ENCODE data around the gene ANAPC2. TPM values are rescaled to one million over a fixed set of nuclear protein-coding genes. Genes with fewer than 3 reads are reported as not detected.

Gene ANAPC2
- 10 to 100 TPM; 66.5 to 69.2 TPM for total RNA-seq
- polyA plus RNA-seq (2013, experiment 1 of 2) = 40.0 TPM
- polyA plus RNA-seq (2013, experiment 2 of 2) = 33.2 TPM
- long read RNA-seq, experiment 1, partial matches to known transcripts = 6 of 11 reads
- long read RNA-seq, experiment 1, other reads (novel, unspliced or antisense) = 2 of 11 reads
- long read RNA-seq, experiment 2, transcript ANAPC2-201 (13 exons, 2,632 nt) = major isoform, 17 of 32 reads
- long read RNA-seq, experiment 2, partial matches to known transcripts = 3 of 32 reads
- long read RNA-seq, experiment 2, other reads (novel, unspliced or antisense) = 11 of 32 reads
- long read RNA-seq, experiment 3, transcript ANAPC2-201 (13 exons, 2,632 nt) = major isoform, 5 of 10 reads
- long read RNA-seq, experiment 3, partial matches to known transcripts = 0 of 10 reads
- long read RNA-seq, experiment 3, other reads (novel, unspliced or antisense) = 5 of 10 reads
- long read RNA-seq, experiment 4, partial matches to known transcripts = 0 of 5 reads
- long read RNA-seq, experiment 4, other reads (novel, unspliced or antisense) = 2 of 5 reads

GRCh38 chr9:137188490-137189296 is at the start of gene ANAPC2, which contains the start of gene SSNA1:
TSS of gene ANAPC2 (minus strand) at chr9:137188560. CDS start at chr9:137188532, 28 bp downstream.
TSS of gene SSNA1 (plus strand) at chr9:137188676. CDS start at chr9:137188727, 51 bp downstream.
- no peaks in the 10 kb centered on the region for H3K27me3 ChIP-seq (ENCODE audit: control insufficient read depth, insufficient read depth, low read length, poor library complexity, severe bottlenecking)
- peak within 1 kb of the TSS; percentile 69 for H3K9ac ChIP-seq (ENCODE audit: extremely low read depth, low read length, poor library complexity, severe bottlenecking)
- peak within 1 kb of the TSS; percentile 89 for H3K27ac ChIP-seq (ENCODE audit: low read depth, low read length)
- Mint-ChIP-seq H3K9me3 (no peaks in the 10 kb centered on the region), H3K27ac (peak within 1 kb of the TSS; percentile 95), H3K27me3 (ENCODE audit: insufficient read depth) (no peaks in the 10 kb centered on the region), H3K36me3 (ENCODE audit: low read depth) (peaks cover 13% of the 10 kb centered on the region), H3K4me1 (peaks cover 19% of the 10 kb centered on the region), H3K4me3 (peak within 1 kb of the TSS; percentile 83)
- H3K36me3 ChIP-seq (ENCODE audit: control insufficient read depth, insufficient read depth, low read length) = peaks cover 25% of the 10 kb centered on the region
- WGBS, 2 experiments (ENCODE audit: insufficient coverage in 1 of 2, insufficient read length in 1 of 2) = 0 to 1% methylated on average over 45 to 98 of the region's 98 CpGs
- H3K9me3 ChIP-seq (ENCODE audit: control insufficient read depth, low read length) = no peaks in the 10 kb centered on the region
- peak within 1 kb of the TSS; percentile 91 for H3K4me3 ChIP-seq (ENCODE audit: low read length)
- DNase-seq = peak; percentile 96
- peaks cover 23% of the 10 kb centered on the region for H3K4me1 ChIP-seq (ENCODE audit: control insufficient read depth, insufficient read depth, low read length)
- peak; percentile 66 for TF ChIP-seq CTCF (conservative IDR thresholded peaks at IDR 0.05)

- no peaks in the 10 kb centered on the region for H3K9me3 Mint-ChIP-seq
- no peak overlapping the region for H3K4me3 ChIP-seq (ENCODE audit: low read length)
- peaks cover 7% of the 10 kb centered on the region for H3K36me3 ChIP-seq (ENCODE audit: control insufficient read depth, insufficient read depth, low read length)
- no peaks in the 10 kb centered on the region for H3K27me3 Mint-ChIP-seq (ENCODE audit: insufficient read depth)
- H3K4me1 ChIP-seq (ENCODE audit: control insufficient read depth, insufficient read depth, low read length) = peaks cover 20% of the 10 kb centered on the region
- no peaks in the 10 kb centered on the region for H3K9me3 ChIP-seq (ENCODE audit: control insufficient read depth, low read length)
- no peak overlapping the region for H3K27ac Mint-ChIP-seq
- H3K36me3 Mint-ChIP-seq (ENCODE audit: low read depth) = no peaks in the 10 kb centered on the region
- H3K9ac ChIP-seq (ENCODE audit: extremely low read depth, low read length, poor library complexity, severe bottlenecking) = peak overlapping the region; percentile 41
- H3K4me3 Mint-ChIP-seq = no peak overlapping the region
- TF ChIP-seq CTCF (conservative IDR thresholded peaks at IDR 0.05) = no peak
- peaks cover 16% of the 10 kb centered on the region for H3K4me1 Mint-ChIP-seq
- H3K27ac ChIP-seq (ENCODE audit: low read depth, low read length) = no peak overlapping the region
- WGBS, 2 experiments (ENCODE audit: insufficient coverage in 1 of 2, insufficient read length in 1 of 2) = 73 to 79% methylated on average over 6 to 11 of the region's 11 CpGs
- no peaks in the 10 kb centered on the region for H3K27me3 ChIP-seq (ENCODE audit: control insufficient read depth, insufficient read depth, low read length, poor library complexity, severe bottlenecking)
- no peak for DNase-seq
These were observed 48.6 kb upstream of the ANAPC2 start for GRCh38 chr9:137236936-137237421.

- H3K4me1 Mint-ChIP-seq = peaks cover 16% of the 10 kb centered on the region
- H3K27ac ChIP-seq (ENCODE audit: low read depth, low read length) = no peak overlapping the region
- no peaks in the 10 kb centered on the region for H3K27me3 Mint-ChIP-seq (ENCODE audit: insufficient read depth)
- H3K36me3 ChIP-seq (ENCODE audit: control insufficient read depth, insufficient read depth, low read length) = peaks cover 5% of the 10 kb centered on the region
- WGBS, 2 experiments (ENCODE audit: insufficient coverage in 1 of 2, insufficient read length in 1 of 2) = 36 to 72% methylated on average over 5 to 31 of the region's 31 CpGs
- no peak overlapping the region for H3K27ac Mint-ChIP-seq
- peak; percentile 100 for TF ChIP-seq CTCF (conservative IDR thresholded peaks at IDR 0.05)
- DNase-seq = peak; percentile 96
- peaks cover 20% of the 10 kb centered on the region for H3K4me1 ChIP-seq (ENCODE audit: control insufficient read depth, insufficient read depth, low read length)
- H3K9ac ChIP-seq (ENCODE audit: extremely low read depth, low read length, poor library complexity, severe bottlenecking) = no peak overlapping the region
- no peaks in the 10 kb centered on the region for H3K27me3 ChIP-seq (ENCODE audit: control insufficient read depth, insufficient read depth, low read length, poor library complexity, severe bottlenecking)
- no peaks in the 10 kb centered on the region for H3K36me3 Mint-ChIP-seq (ENCODE audit: low read depth)
- H3K9me3 ChIP-seq (ENCODE audit: control insufficient read depth, low read length) = no peaks in the 10 kb centered on the region
- no peaks in the 10 kb centered on the region for H3K9me3 Mint-ChIP-seq
- H3K4me3 Mint-ChIP-seq = no peak overlapping the region
- no peak overlapping the region for H3K4me3 ChIP-seq (ENCODE audit: low read length)
These were observed 48.0 kb upstream of the ANAPC2 start for GRCh38 chr9:137236238-137236935.
